CD4-positive, alpha-beta T cell treated with Interleukin-15 for 4 hours (primary cell): Measurements from ENCODE around the gene DNAJA4.

Experiments used
- DNase-seq: peaks from one replicate; pipeline ENCODE4 v3.0.0-alpha.2; 2020; ENCODE audit warnings: low spot score

The DNAJA4 gene

DNA sequence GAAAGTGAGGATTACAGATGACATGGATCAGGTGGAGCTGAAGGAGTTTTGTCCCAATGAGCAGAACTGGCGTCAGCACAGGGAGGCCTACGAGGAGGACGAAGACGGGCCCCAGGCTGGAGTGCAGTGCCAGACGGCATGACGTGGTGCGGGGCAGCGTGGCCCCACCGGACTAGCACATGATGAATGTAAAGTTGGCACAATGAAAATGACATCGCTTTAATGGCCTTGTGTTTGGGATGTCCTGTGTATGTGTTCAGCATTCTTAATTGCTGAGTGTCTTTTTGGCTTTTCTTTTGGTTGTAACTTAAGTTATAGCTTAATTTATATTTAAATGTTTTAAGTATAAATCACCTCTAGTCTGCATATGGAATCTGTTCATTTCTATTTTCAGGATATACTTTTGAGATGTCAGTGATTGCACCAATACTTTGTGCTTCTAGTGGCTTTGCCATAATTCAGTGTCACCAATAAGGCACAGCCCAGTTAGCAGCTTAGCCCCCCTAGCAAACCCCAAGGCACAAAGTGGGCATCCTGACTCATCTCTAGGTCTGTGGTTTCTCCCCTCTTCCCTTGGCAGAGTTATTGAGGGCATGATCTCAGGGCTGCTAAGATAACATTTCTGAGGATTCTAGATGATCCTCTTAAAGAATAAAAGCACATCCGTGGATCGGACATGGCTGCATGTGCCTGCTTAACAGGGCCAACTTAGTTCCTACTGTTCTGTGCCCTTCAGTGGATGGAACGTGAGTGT is 16.1 kb downstream of the DNAJA4 start:
- DNase-seq, result no peak

DNA sequence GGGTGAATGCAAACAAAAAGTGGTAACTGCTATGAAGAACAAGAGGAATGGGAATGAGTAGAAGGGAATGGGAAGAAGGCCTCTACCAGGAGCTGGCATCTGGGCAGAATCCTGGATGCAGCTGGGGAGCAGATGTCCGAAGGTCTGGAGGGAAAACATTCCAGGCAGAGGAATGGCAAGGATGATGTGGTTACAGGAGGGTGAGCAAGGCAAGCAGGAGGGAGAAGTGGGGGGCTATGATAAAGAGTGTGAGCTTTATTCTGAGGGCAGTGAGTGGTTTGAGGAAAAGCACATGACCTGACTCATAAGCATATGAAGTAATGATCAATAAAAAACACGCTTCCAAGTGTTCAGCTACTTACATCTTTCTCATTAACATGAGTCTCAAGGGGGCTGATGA is 18.0 kb downstream of the DNAJA4 start:
- no peak for DNase-seq

DNA sequence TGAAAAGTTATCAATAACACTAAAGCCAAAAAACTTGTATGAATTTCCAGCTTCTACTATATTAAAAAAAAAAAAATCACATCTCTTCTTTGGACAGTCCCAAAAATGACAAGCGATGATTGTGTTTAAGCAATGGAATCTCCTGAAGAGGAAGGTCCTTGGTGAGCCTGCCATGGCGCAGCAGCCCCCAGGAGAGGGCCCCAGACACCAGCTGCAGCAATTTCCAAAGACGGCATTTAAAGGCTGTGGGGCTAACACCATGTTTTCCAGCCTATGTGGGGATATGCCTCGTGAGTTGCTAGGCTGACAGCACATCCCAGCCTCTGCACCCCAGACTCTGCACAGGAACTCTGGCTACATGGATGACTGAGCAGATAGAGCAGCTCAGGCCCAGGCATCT is 20.4 kb downstream of the DNAJA4 start:
- DNase-seq, result no peak

DNA sequence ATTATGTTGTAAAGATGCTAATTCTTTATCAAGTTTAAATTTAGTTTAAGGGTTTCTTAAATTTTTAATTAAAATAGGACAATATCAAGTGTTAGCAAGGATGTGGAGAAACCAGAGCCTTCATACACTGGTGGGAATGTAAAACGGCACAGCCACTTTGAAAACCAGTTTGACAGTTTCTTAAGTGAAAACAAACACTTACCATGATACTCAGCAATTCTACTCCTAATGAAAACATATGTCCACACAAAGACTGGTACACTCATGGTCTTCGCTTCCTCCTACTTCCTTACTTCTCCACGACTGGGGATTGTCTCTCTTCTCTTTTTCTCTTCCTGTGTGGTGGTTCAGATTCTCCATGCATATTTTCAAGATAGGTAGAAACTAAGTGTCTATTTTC is 25.9 kb downstream of the DNAJA4 start:
- DNase-seq, result no peak

DNA sequence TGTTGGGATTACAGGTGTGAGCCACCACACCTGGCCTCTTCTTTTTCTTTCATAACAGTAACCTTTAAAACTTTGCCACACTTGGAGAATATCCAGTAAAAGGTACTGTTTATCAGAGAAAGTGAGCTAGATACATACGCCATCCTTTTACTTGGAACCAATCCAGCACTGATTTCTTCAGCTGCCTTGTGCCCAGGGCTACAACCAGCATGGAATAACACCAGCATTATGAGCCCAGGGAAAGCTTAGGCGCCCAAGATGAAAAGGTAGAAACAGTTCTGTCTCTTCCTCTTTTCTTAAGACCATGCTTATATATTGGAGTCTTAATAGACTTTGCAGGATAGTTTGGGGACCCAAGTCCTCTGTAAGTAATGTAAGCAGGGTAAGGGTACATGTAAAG is 26.7 kb downstream of the DNAJA4 start:
- no peak for DNase-seq

DNA sequence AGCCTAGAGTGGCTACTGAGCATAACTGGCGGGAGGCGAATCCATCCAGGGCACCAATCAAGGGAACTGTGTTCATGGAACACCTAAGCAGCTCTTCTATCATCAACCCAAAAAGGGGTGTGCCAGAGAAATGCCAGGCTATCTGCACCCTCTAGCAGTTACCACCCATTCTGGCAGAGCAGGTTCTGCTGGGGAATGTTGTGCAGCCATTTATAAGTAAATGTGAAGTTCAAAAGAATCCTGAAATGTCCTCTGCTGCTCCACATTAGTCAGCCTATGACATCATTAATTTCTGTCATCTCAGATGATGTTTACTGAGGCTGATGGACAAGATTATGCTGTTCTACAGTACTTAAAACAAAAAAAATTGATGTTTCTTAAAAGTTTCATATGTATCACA is 27.3 kb downstream of the DNAJA4 start:
- no peak for DNase-seq

DNA sequence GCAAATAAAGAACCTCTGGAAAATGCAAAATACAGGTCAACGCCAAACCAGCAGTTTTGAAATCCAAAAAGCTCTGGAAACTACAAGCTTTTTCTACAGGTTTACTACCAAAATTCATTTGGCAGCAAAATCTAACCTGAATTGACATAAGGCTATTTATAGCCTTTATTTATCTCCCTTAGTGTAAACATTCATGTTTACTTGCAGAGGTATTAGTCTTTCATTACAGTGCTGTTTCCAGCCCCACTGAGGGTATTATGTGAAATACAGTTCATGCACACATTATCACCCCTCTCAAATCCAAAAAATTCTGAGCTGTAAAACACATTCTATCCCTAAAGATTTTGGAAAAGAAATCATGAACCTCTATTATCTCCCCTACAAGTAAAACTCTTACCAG is 27.9 kb downstream of the DNAJA4 start:
- DNase-seq, result no peak

DNA sequence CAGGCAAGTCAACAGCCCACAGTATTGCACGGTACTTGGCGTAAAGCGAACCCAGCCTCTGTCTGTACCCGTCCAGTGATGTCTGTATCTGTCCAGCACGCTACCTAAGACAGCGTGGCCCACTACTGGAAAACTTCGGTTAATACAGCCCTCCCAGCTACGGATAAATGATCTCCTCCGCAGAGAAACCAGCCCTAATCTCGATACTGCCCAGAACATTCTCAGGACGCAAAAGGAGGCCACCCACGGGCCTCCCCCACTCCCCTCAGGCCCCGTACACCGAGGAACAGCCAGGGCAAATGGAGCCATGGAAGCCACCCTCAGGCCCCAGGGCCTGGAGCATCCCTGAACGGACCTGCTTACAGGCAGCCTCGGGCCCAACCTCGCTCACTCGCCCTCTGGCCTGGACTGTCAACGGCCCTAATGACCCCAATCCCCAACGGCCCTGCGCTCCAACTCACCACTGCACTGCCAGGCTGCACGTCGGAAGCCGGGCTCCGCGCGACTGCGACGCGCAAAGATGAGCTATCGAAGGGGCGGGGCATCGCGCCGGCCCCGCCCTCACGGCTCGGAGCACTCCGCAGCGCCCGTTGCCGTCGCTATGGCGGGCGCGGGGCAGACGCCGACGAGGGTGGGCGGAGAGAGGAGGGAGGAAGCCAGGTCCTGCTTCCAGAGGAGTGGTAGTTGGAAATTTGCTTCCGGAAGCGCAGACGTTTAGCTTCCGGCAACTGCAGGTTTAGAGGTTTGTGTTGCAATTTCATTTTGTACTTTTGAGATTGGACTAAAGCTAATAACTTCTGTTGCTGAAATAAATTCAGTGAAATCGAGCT is 35.0 kb downstream of the DNAJA4 start, which contains the start of gene SKIC8:
TSS of gene SKIC8 (minus strand) at position 509 of the 830 bp plus-strand sequence. CDS start 3,923 bp downstream, outside the sequence.
- DNase-seq, result peak; percentile 90

DNA sequence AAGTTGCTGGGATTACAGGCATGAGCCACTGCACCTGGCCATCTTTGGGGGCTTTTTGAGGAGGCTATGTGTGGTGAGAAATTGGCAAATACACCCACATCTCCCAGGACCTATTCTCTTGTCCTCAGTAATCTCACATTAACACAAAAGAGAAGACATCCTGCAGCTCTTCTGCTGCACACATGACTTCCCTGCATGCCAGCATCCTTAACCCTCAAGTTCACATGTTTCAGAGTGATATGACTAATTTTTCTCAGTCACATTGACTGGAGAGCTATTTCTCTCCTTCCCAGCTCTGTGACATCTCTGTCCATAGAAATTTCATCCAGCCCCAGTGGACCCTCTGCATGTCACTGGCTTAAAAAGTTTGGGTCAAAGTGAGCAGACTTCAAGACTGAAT is 37.0 kb downstream of the DNAJA4 start:
- no peak for DNase-seq

DNA sequence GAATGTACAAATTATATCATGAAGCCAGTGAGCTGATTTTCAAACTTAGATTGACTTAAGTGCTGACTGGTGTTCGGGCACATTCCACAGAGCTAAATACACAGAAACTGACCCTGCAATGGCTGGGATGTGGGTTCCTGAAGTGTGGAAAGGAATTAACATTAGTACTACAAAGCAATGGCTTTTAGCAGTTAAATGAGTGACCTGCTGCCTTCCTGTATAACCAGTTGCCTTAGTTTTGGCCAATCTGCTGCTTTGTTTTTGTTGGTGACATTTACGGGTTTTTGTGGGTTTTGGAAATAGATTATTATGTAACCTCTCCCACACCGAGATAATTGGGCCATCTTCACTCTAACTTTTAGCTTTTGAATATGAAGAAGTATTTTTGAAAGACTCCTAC is 37.5 kb downstream of the DNAJA4 start:
- no peak for DNase-seq

DNA sequence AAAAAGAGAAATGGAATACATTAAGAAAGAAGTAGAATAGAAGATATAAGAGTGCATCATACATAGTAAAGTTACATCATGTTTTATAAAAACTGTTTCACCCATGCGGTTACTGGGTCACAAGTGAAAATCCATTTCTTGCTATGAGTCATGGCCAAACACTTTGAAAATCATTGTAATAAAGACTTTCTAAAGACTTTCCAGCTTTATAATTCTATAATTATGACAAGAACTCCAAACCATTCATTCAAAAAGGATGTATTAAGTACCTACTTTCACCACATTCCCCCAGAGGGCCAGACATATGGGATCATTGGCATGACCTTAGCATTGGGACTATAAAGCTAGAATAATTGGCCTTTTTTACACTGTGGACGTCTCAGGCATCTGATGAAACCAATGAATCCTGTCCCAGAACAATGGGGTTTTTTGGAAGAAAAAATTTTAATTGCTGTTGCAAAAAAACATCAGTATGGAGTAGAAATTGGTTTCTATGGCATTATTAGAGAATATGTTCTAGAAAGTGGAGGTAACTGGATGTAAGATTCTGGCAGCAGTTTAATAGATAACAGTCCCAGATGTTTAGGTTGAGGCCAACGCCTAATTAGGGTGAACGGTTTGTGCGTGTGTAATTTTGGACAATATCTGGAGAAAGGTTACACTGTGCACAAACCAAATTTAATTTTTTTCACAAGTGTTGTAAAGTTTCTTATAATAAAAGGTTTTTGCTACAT is 38.4 kb downstream of the DNAJA4 start:
- no peak for DNase-seq

DNA sequence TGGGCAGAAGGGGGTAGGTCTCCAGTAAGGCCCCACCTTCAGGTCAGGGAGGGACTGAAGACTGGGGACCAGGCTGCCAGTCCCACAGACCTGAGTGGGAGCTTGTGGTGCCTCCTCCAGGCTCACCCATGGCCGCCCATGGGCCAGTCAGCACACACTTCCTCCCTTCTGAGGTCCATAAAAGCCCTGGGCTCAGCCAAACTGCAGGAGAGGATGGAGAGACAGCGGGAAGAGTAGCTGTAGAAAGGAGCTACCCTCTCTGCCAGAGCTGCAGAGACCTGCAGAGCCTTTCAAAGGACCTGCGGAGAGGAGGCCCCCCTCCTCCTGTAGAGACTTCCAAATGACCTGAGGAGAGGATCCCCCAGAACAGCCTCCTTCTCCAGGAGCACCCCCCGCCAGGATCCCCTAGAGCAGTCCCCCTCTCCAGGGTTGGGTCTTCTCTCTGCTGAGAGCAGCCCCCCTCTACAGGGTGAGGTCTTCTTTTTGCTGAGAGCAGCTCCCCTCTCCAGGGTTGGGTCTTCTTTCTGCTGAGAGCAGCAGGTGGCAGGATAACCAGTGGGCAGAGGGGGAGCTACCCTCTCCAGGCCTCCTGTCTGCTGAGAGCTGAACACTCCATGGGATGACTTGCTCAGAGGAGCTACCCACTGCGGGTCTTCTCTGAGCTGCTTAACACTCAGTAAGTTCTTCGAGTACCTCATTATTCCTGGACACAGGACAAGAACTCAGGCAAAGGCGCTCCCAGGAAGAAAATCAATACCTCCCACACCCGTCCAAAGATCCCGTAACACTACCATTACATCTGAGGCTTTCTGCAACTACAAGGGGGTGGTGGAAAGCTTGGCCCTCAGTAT is 40.1 kb downstream of the DNAJA4 start:
- DNase-seq, result no peak

DNA sequence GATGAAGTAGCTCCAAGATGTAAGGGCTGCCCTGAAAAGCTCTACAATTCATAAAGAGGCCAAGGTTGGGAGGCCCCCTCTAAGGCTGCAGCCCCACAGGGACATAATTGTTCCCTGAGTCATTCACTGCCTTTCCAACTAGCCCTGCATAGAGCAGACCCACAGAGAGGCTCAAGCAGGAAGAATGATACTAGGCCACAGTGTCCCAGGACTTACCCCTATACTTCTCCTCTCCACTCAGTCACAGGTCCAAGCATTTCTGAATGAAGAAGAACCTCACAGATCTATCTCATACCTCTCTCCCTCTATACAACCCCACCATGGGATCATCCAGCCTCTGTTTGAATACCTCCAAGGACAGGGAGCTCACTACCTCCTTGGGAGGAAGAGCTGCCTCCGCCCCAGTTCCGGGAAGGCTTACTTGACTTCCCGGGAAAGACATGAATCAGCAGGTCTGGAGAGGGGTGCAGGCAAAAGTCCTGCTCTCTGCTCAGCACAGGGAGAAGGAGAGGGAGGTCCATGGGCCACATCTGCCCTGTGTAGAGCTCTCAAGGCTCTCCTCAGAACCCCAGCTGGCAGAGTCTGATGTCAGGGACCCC is 41.9 kb downstream of the DNAJA4 start:
- no peak for DNase-seq

DNA sequence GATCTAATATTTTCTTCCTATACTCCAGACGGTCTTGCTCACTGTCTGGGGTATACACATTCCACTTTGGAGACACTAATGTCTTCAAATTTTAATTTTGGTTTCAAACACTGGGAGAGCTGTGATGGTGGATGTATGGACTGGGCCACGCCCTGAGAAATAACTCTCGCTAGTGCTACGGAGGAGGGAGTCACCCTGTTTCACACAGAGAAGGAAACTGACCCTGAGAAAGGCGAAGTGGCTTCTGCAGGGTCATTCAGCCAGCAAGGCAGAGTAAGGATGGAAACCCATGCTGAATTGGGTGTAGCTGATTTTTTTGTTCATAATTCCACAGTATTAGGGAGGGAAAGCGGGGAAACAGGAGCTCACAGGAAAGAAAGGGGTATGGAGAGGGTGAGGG is 43.6 kb downstream of the DNAJA4 start:
- no peak for DNase-seq

DNA sequence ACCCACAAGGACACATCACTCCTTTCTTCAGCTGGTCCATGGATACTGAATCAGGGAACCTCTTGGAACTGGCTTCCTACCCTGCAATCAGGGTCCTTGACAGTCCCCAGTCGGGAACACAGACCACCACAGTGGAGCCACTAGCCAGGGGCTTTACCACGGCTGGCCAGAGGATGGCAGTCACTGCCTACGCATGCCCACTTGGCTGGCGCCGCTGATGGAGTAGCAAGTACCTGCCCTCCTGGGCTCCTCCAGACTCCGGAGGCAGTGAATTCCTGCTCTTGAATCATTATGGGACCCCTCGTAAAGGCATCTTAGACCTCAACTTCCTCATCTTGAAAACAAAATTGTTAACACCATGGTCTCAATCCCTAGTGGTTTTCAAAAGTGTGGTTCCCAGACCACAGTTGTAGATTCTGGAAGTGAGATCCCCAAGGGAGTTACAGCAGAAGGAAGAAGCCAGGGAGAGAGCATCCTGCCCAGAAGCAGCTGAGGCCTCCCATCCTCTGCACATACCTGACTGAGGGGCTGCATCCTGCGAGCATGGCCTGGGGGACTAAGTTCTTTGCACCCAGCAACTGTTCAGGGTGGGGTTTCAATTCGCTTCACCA is 44.2 kb downstream of the DNAJA4 start:
- DNase-seq, result peak; percentile 27

DNA sequence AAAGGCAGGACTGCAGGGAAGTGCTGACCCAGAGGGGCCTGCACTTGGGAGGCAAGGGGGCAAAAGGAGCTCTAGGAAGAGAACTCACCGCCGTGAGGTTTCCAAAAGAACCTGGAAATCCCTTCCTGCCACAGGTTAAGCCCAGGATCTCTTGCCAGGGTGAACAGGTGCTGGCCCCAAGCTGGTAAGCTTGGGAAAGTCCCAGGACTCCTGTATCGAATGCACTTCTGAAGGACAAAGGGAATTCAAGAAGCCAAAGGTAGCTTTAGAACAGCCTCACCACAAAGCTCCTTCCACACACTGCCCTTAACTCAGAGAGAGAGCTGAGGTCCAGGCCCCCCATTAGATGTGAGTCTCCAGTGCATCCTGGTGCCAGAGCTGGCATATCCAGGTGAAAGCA is 46.9 kb downstream of the DNAJA4 start:
- no peak for DNase-seq

DNA sequence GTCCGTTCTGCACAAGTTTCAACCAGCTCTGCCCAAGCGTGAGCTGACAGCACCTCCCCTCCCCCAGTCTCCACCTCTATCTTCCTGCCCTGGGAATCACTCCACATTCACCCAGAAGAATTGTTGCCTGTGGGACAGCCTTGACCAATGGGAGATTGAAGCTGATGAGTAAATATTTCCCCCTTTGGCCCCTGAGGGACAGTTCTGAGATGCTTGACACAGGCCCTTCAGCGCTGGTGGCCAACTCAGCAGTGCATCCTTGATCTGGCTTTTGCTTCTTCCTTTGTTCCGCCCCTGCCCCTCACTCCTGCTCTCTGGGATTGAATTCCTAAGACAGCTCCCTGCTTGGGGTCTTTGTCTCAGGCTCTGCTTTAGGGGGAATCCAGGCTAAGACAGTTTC is 48.2 kb downstream of the DNAJA4 start:
- DNase-seq, result no peak

DNA sequence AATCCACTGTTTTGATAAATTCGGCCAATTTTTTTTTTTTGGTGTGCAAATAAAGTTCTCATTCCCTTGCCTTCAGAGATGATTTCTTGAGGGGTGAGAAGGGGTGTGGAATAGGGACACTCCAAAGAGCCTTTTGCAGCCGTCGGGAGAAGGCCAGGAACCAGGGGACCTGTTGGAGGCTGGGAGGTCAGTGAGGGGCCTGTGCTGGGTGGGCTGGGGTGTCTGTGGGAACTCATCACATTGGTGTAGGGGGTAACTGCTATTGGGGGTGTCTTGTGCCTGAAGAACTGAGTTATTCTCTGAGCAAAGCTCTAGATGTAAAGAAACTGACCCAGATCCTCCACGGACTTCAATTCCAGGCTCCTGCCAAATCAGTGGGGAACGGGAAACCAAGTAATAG is 48.6 kb downstream of the DNAJA4 start:
- DNase-seq, result no peak

DNA sequence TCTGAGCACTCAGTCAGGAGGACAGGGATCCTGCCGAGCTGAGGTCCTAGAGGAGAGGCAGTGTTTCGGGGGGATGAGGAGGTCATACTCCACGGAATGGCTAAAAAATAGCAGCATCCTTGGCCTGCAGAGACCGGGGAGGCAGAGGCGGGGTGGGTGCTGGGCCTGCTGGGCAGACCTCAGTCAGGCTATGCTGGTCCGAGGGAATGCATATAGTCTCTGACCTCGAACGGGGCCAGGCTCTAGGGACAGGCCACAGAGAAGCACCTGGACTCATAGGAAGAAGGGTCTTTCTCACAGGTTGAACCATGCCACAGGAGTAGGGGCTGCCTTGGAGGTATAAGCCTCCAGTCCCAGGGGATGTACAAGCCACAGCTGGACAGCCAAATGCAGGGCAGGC is 49.0 kb downstream of the DNAJA4 start:
- no peak for DNase-seq

DNA sequence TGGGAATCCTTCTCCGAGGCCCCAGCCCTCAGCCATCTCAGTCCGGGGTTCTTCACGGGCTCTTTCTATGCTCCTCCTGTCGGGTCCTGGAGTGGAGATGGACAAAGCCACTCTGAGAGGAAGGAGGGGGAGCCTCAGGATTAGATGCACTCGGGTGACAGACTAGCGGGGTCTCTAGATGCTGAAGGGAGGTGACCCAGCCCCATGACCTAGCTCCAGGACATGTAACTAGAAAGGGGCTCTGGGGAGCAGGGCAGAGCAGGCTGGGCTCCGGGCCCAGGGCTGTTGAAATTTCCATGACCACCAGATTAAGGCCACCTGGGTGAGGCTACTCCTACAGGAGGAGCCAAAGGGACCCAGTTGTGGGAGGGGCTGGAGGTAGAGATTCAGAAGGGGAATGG is 49.8 kb downstream of the DNAJA4 start:
- no peak for DNase-seq

DNA sequence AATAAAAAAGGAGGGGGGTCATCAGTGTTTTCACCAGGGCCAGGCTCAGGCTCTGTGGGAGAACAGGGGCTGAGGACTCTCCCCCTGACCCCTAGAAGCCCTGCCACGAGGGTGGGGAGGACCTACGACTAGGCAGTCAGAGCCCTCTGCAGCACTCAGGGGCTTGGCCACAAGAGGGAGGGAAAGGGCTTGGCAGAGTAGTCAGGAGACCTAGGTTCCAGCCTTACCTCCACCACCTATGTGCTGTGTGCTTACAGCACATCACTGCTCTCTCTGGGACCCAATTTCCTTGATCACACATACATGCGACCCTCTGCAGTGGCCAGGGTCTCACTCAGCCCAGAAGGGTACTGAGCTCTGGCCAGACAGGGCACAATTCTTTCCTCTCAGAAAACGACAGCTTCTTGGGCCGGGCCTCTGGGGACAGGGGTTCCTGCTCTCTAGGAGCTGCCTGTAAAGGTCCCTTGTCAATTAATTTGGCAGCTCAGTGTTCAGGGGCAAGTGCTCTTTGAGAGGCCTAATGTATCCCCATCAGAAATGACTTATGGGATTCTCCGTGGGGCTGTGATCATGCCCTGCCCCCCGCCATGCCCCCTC is 51.4 kb downstream of the DNAJA4 start:
- no peak for DNase-seq
